HG03378 (cell line): Measurements from ENCODE around the gene CRACR2A.

Experiments used
- ATAC-seq: cut with Tn5 transposase; IDR thresholded peaks from one replicate; pipeline ENCODE4 v1.9.1; 2021; ENCODE audit warnings: mild to moderate bottlenecking, moderate library complexity; ENCODE audit not compliant: unreplicated experiment

Gene CRACR2A

DNA sequence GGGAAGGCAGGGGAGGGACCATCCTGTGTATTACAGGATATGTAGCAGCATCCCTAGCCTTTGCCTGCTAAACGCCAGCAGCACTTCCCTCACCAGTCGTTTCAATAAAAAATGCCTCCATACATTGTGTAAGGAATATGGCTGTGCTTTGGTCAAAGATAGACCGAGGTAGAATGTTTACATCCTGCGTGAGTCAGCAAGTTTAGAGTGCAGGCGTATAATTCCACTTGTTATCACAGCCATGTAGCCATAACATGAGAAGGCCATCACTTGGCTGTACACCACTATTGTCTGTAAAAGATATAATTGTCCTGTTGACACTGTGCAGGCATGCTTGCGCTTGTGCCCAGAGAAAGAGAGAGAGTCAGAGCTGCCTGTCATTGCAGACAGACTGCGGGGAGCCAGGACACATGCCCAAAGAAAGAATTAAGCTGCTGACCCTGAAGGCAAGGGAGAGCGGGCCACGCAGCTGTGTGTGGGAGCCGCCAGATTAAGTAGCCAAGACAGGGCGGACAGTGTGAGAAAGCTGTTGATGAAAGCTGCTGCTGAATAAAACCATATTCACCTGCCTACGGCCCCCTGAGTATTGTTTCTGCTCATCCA lies 68.4 kb downstream of the CRACR2A start:
- ATAC-seq = no peak

DNA sequence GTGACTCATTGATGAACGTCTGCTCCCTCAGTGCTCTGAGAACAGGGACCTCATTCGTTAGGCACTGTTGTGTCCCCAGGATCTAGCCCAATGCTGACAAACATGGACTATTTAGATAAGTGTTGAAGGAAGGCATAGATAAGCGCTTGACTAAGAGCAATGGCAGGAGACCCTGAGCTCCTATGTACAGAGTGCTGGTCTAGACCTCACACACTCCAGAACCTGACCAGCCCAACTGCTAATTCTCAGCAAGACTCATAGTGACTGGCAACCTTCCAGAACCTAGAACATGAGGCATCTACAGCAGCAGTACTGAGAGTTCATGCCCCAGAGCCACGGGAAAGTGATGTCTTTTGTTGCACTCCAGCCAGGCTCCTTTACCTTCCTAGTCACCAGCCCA lies 69.2 kb downstream of the CRACR2A start:
- ATAC-seq = no peak

DNA sequence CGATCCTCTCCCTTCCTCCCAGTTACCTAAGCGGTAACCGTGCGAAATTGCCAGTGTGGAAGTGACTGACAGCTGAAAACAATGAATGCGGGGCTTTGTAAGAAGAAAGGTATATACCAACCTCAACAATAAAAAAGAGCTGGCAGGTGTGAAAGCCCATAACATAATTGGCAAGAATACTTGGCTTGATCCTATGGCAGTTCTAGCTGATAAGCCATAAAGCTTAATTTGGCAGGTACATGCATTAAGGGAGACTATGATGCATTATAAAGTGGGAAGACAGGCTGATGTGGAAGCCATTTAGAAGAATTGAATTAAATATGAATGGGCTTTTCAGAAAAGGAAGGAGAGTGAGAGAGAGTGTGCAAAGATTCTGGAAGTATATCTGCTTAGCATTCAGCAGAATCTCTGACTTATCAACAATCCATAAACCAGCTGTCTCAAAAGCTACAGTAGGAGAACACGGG lies 71.3 kb downstream of the CRACR2A start:
- ATAC-seq = no peak

DNA sequence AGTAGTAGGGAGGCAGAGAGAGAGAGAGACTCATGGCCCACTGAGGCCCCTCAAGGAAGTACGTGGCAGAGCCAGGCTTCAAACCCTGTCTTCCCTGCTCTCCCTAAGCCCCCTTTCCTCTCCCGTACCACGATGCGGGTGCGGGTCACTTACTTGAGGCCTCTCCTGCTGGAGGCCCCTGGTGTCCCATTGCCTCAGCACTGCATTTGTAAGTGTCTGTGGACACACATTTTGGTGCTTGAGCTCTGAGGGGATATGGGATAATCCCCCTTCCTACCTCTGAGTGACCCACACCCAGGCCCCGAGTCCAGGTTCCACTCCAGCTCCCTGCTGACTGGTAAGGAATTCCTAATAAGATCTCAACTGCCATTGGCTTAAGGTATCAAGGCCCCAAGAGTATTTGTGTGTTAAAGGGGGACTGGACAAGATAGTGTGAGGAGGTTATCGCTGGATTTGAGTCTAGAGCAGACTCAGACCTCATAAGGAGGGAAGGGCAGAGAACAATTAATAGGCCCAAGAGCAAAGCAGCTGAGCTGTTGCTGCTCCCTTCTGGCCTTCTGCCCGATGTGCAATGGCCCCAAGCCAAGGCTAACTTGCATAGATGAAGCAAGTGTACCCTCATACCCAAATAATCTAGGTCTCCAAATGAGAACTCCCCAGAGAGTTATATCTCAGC lies 71.9 kb downstream of the CRACR2A start:
- no peak for ATAC-seq

DNA sequence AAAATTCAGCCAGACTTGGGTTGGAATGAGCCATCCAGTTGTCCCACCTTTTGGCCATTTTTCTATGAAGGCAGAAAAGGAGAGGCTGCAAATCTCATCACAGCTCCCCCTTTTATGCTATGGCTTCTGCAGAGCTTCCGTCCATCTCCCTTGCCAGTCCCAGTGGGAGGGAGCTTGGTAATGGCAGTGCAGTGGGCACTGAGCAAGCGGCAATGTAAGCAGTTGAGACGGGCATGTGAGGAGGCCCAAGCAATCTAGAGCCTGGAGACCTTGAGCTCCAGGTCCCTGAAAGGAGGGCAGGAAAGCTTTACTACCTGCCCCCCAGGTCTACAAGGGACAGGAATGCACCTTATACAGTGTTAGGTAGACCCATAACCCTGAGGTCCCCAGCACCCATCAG lies 73.1 kb downstream of the CRACR2A start:
- ATAC-seq = no peak

DNA sequence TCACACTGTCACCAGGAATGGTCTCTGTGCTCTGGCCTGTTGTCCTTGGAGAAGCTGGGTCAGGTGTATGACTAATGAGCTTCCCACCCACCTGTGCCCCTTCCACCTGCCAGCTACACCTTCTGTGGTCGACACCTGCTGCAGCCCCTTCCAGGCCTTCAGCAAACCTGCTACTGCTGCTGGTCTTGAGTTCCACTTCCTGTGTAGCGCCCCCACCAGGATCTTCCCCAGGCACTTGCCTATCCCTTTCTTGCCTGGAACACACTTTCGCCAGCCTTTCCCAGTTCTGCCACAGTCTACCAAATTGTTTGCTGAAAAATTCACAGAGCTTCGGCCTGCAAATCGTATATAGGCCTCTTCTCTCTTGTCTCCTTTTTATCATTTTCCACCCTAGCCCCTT lies 75.3 kb downstream of the CRACR2A start:
- no peak for ATAC-seq

DNA sequence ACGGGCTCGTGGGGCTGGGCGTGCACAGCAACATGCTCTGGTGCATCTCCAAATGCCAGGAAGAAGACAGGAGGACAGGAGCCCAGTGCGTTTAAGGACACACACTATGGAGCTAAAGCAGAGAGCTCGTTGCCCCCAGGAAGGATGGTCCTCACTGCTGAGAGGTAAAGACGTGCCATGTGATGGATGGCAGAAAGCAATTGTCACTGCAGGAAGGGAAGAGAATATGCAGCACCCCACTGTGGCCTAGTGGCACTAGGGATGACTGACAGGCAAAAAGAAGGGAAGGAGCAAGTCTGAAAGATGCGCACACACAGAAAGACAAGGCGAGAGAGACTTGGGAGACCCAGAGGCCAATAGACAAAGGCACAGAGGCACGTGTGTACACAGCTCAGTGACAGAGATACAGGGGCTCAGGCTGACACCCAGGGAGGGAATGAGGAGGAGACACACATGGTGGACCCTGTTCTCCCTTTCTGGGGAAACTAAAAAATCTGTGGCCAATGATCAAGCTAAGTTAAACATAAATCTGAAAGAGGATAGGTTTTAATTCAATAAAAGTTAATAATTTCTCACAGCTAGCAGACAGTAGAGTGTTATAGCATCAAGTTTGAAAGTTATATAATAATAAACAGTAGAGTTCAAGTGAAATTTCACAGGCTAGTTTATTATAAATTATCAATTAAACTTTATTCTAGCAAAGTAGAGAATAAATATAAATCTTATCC lies 78.8 kb downstream of the CRACR2A start:
- ATAC-seq = no peak

DNA sequence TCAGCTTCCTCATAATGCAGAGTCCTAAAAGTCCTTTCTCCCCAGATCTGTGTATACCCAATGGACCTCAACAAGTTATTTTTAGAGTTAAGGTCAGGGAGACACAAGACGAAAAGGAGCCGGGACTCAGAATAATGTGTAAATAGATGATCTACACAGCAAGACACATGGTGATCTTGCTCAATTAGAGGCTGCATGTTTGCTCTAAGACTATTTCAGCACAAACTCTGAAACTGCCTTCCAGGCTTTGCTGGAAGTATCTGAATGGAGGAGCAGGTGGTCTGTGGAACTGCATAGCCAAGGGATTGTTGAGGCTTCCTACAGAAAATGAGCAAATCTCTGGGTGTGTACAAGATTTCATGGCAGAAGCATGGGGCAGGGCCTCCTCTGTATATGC lies 80.8 kb downstream of the CRACR2A start:
- ATAC-seq = no peak

DNA sequence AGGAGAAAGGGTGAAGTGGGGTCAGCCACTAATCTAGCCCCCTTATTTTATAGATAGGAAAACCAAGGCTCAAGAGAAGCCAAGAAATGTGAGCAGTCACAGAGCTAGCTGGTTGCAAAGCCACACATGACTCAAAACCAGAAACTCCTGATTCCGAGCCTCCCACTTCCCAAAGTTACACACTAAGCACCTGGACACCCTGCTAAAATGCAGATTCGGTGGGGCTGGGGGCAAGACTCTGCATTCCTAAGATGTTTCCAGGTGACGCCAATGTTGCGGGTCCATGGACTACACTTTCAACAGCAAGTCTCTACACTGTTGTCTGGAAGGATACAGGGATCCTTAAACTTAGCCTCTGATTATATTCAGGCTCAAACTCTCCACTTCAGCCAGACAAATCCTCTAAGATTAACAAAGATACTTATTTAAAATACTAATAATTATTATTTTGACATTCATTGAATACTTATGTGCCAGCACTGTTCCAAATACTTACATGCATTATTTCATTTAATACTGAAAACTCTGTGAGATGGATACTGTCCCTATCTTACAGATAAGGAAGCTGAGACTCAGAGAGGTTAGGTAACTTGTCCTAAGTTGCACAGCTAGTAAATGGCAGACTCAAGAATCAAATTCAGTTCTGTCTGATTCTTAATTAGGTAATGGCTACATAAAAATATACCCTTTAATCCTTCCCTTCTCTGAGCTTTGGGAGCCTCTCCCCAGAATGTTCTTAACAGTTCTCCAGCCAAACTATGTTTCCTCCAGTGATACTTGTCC lies 81.4 kb downstream of the CRACR2A start:
- no peak for ATAC-seq

DNA sequence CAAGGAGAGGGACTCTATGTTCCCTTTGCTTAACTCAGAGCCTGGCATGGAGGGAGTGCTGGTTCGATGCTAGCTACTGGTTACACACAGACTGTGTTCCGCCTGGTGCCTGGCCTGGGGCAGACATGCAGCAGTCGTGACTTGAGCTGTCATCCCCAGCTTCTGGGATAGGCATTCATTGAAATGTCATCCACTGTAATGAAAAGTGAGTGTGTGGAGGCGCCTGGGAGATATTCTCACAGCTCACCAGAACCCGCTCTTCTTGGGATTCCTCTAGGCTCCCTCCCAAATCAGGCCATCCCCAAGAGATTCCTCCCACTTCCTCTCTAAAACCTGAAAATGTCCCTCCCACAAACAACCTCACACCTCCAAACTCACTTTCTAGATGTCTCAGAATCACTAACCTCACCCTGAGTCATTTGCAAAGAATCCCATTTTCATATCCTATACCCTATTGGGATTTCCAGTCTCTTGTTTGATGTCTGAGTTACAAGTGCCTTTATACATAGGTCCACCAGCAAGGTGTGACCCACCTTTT lies 82.8 kb downstream of the CRACR2A start:
- no peak for ATAC-seq

DNA sequence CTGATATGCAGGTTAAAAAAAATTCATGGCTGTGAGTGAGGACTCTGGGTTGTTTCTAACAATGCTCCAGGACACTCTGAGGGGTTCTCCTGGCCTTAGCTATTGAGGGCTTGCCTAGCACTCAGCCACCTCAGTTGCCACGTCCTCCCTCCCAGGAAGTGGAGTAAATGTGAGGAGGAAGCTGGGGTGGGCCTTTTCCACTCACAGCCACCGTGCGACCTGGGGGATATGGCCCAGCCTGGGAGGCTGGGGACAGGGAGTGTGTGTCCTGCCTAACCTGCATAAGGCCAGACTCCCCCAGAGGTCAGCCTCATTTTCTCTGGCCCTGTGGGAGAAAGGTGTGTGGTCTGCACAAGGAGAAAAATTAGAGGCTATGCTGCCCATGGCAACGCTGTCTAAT lies 83.3 kb downstream of the CRACR2A start:
- no peak for ATAC-seq

DNA sequence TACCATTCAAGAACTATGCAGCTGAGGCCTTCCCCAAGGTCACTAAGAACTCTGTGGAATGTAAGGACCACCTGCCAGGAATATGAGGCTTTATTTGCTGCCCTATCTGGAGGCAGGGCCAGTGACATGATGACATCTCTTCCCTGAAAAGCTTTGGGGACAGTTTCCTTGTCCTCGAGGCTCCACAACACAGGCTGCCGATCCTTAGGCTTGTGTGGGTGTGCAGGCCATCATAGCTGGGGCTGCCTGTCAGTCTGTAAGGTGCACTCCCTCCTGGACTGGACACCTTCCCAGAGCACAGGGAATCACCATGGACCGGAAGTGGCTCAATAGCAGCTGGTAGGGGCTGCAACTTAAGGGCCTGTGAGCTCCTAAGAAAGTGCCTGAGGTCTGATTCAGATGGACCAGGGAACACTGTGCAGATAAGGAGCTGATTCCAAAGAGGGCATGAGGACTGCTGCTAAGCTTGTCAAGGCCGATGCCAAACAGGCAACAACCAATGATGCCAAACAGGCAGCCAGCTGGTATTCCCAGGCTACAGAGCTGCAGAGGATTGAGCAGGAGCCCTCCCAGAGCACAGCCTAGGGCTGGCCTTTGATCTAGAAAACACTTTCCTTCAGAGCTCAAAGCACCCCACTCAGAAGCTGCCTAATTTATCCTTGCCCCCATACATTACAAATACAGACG lies 84.3 kb downstream of the CRACR2A start:
- ATAC-seq = no peak

DNA sequence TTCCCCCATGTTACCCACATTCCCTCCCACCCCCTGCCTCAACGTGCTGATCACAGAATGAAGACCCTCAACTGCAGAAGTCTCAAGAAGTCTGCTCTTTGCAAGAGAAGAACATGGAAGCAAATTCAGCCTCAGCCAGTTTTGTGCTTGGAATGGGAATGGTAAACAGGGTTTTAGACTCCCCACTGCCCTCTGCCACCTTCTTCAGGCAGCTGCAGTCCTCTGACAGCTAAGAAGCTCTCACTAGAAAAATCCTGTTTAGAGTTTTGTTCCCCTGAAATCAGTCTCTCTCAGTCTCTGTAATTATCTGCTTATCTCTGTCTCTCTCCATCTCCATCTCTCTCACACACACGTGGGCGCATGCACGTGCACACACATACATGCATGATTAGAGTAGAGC lies 85.4 kb downstream of the CRACR2A start:
- no peak for ATAC-seq

DNA sequence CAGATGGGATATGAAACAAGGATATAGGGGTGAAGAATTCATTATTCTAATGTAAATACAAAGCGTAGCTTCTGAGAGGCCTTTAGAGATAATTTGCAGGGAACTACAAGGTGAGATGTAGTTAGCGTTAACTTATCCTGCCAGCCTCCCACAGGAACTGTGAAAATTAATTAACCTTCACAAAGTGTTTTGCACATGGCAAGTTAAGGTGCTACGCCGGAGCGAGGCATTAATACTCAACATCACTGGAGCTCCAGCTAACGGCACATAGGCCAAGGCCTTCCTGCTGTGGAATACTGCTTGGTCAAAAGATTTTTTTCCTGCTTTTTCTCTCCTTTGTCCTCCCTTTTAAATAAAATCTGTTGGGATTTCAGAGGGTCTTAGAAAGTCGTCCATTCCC lies 86.5 kb downstream of the CRACR2A start:
- no peak for ATAC-seq

DNA sequence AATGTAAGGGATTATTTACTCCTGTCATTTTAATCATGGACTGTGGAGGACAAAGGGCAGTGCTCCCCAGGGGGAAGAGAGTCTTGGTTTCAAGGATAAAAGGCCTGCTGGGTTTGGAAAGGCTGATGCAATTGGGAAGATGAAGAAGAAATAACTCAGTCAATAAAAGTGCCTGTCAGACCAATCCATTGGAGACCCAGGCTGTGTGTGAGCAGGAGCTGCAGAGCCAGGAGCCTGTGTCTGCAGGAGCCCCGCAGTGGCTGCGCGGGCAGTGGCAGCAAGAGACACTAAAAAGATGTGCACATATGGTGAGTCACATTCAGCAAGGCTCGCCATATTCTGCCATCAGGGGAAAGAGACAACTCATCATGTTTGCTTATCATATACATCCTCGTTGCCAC lies 90.4 kb downstream of the CRACR2A start:
- no peak for ATAC-seq

DNA sequence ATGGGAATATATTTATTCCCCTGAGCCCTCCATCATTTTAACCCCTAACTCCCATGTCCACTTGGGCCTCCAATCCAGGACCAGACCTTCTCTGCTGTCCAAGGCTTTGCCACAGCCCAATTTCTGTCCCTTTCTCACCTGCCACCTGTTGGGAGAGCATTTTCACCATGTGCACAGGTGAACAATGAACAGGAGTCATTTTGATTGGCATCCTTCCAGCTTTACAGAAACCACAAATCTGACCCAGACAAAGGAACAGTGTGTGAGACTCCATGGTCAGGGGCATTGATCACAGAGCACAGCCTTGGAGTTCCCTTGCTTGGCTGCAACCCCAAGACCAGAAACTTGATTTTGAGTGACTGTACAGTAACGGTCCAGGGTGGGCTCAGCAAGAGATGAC lies 91.9 kb downstream of the CRACR2A start:
- no peak for ATAC-seq

DNA sequence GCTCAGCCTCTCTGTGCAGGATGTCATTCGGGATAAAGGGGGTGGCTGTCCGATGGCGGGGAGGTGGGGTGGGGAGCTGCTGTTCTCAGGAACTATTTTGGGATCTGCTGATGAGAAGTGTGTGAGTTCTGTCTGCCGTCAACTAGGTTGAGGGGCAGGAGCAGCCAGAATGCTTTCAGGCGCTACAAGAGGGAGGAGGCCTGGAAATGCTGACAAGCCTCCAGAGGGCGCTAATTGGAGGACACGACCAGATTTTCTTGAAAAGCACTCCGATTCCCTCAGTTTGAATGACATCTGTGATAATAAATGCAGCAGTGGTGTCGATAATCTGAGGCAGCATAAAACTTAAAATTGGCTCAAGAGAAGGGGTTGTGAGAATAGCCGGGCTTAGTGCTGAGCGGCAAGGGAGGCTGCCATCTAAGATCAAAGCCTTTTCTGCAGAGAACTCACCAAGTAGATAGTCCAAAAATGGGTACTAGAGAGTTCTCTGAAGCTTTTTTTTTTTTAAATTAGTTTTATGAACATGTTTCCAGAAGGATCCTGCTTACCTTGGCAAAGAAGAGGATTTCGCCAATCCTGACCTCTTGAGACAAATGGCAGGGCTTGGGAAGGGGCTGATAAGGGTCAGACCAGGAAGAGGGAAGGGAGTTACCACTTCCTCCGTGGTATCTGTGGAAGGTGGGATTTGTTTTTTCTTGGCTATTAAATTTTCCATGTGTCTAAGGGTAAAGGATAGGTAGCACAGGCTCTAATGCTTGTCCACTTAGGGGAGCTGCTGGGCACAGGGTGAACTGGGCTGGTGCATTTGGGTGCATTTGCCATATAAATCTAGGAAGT lies 94.4 kb downstream of the CRACR2A start:
- ATAC-seq = no peak

DNA sequence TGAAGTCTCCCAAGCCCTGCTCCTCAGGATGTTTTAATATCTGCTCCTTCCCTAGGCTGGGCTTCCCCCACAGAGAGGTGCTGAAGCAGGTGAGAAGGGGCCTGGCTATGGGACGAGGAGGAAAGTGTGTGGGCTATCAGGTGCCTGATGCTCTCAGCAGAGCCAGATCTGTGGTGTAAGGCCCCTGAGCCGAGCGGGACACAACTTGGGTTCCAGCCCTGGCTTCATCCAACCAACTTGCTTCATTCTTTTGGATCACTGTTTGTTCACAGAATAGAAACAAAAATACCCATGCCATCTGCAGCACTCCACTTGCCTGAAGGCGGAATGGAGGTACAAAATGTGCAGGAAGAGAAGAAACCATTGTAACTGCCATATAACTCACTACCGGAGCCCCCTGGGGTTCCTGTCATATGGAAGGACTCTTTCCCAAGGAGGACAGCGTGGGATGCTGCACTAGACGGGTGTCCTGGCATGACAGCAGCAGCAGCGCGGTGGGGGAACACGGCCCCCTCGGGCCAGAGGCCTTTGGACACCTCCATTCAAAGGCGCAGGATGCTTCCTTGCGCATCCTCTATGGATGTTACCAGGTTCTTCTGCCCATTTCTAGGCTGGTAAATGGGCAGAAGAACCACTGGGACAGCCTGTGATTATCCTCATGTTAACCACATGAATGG lies 95.8 kb downstream of the CRACR2A start:
- no peak for ATAC-seq

DNA sequence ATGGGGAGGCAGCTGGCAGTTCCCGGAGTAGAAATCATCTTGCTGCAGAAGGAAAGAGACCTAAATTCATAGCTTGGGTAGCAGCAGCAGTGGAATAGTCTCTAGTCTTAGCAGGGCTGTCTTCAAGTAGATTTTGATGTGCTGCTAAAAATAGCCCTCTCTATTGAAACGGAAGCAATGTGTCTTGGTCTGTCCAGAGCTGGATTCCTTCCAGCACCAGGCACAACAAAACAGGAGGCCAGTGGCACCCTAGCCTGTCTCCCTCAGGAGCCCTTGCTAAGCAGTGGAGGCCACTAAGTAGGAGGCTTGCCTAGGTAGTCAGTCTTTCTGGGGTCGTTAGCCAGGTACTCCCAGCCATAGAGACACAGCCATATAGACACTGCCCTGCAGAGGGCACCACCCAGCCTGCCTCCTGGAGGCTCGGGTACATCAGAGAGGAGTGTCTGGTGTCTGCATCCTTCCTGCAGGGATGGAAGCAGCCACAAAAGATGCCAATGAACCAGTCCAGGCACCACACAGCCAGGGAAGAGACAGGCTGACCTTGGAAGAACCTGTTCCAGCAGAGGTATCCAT lies 97.5 kb downstream of the CRACR2A start:
- ATAC-seq = no peak
